ENCODE measurements around the gene MAP7D2.

MAP7D2 gene

DNA sequence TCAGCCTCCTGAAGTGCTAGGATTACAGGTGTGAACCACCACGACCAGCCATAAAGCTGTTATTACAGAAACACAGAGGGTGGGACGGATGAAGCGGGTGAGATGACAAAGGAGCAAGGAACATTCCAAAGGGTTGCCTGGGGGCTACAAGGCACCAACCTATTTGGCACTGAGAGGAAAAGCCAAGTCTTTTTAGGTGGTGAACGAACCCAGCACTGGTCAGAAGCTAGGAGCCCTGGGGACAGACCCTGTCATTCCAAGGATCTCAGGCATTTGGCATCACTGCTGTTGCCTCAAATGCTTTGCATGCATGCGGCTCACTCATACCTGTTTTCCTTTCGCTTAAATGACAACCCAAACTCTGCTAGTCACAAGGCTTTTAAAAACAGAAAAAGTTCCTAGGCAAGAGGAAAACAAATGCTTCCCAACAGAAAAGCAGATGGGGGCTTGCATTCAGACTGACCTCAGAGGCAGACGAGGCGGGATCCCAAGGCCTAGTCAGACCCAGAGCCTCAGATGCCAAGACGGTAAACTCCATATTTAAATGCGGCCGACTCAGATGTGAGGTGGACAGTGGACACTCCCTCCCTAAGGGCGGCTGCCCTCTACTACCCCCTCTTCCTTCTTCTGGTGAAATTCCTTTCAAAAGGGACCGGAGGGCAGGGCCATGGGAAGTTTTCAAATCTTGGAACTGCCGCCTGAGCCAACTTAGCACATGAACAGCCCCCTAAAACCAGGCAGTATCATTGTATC is 4.5 kb downstream of the MAP7D2 start:
- DNase-seq: no peak

DNA sequence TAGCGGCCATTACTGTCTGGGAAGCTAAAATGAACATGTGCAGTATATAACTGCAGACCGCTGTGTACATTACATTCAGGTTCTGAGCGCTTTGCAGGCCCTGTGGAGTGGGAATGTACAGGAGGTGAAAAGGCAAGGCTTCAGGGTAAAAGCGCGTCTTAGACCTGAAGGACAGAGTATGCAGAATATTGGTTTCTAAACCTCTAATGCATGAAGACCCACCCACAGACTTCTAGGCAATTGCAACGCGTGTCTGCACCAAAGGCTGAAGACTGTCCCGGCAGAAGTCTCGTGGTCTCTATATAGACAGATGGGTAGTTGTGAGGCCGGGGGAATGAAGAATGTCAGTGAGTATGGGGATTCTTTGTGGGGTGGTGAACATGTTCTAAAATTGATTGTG is 5.4 kb downstream of the MAP7D2 start:
- no peak for DNase-seq

DNA sequence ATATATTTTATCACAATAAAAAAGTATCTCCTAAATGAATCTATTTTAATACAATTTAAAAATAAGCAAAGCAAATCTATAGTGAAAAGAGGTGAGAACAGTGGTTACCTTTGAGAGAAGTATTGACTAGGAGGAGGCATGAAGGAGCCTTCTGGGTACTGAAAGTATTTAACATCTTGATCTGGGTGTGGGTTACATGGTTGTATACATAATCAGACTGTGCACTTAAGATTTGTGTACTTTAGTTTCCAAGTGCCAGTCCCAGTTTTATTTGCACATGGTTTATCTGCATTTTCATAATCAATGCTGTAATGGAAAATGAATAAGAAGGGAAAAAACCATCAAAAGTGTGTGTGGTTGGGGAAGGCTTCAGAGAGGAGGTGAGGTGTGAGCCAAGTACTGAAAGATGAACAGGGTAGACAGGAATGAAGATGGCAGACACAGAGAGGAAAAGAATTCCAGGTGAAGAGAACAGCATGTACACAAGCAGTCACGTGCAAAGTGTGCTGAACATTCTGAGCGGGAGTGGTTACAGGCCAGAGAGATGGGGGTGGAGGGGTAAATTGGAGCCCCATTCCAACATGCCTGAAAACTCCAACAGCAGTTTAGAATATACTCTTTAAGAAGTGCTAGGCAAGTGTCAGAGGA is 14.6 kb downstream of the MAP7D2 start:
- DNase-seq: no peak

DNA sequence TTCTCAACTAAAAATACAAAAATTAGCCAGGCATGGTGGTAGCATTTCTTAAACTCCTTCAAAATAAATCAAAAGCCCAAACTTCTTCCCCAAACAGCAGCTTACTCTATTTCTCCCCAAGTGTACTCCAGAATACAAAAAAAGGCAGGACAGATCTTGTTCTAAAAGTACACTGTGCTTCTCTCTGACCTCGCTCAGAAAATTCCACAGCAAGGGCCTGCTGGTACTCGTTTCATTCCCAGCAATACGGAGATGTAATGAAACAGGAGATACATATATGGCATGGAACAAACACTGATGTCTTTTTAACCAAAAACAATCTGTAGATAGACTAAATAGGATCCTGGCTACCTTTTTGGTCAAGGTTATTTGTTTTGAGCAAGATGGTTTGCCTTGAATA is 25.2 kb downstream of the MAP7D2 start:
- DNase-seq: no peak

DNA sequence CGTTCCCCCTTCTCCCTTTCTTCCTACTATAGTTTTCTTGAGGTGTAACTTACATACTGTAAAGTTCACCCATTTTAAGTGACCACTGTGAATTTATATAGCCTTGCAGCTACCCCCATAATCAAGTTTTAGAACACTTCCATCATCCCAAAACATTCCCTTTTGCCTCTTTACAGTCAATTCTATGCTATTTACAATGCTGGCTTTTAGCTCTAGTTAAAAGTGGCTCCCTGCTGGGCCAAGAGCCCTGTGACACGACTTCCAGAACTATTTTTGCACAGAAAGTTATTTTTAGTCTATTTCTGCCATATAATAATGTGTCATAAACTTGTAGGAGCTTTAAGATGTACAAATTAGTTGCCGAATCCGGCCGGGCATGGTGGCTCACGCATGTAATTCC is 26.9 kb downstream of the MAP7D2 start:
- no peak for DNase-seq

DNA sequence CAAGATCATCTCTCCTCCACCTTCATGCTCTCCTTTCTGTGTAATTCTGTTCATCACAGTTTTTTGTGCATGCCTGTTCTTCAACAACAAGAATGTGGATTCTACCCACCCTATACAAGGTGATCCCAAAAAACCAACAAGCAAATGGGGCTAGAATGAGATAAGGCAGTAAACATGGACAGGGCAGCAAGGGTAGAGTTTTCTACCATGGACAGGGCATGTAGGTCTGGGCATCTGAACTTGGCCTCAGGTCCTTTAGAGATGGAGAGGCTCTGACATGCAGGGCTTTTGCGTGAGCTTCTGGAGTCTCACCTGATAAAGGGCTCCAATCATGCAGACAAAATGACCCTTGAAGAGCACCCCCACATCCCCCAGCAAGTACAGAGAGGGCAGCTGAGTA is 36.4 kb downstream of the MAP7D2 start:
- DNase-seq: no peak

DNA sequence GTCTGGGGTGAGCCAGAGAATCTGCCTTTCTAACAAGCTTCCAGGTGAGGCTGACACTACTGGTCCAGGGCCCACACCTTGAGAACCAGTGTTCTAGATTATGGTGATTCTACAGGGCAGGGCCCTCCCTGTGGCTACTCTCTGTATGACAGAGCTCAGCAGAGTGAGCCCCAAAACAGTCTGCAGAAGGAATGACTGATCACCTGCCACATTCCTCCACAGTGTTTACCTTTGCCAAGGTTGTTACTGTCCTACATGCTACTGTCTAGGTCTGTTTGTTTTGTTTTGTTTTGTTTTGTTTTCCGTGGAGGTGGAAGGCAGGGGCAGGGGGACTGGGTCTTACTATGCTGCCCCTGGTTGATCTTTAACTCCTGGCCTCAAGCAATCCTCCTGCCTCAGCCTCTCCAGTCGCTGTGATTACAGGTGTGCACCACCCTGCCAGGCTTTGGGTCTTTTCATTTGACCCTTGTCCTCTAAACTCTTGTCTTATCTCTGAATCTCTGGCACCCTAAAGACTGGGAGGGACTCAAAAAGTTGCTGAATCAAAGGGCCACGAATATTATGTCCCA is 45.1 kb downstream of the MAP7D2 start:
- DNase-seq: no peak

DNA sequence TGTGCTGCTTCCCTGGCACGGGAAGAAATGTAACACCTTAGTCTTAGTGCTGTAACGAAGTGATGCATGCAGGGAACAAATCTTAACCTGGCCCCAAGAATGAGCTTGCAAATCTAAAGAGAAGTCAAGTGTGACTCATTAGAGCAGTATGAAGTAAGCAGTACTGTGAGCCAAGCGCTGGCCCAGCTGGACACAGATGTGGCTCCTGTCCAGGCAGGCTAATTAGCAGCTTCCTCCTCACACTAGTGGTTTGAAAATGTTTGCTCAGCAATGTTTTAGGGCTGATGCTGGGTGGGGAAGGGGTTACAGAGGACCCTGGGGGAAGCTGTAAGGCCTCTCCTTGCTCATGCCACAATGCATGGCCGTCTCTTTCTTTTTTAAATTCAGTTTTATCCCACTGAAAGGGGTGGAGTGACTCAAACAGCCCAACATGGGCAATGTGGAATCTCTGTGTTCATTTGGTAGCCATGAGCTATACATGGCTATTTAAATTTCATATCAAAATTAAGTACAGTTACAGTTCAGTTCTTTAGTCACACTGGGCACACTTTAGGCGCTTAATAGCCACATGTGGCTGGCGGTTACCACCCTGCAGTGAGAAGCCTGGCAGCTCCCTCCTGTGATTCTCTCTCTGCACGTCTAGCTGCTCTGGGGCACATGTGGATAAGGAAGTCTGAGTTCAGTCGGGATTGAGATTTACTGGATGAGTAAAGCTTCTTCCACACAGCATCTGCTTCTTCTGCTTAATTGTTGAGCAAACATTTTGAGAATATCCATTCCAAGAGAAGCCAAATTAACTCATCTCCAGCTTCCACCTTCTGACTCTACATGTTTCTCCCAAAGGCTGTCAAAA is 48.8 kb downstream of the MAP7D2 start:
- no peak for DNase-seq

DNA sequence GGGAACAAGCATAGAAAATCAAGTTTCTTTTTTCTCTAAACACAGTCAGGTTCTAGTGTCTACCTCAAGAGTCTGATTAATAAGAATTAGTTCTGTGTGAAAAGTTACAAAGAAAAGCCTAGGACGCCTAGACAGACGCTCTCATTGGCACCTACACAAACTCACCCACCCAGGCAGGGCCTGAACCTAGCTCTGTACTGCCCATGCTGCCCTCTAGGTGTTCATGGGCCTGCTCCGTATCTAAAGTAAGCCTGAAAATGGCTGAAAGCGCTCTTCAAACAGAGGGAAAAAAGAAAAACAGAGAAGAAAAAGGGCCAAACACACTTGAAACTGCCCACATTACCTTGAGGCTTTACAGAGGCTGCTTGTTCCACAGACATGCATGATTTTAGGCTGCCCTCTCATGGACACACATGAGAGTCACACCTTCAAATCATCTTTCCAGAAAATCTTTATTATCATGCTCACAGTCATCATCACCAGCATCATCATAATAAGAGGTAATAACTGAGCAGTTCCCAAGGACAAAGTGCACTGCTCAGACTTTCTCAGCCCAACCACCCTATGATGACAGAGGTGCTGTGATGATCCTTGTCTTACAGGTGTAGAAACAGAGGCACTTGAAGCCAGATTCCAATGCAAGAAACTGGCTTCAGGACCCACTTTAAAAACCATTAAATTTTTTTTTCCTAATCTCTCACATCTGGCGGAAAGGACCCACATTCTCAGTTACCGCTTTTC is 49.6 kb downstream of the MAP7D2 start:
- peak; percentile 46 for DNase-seq

DNA sequence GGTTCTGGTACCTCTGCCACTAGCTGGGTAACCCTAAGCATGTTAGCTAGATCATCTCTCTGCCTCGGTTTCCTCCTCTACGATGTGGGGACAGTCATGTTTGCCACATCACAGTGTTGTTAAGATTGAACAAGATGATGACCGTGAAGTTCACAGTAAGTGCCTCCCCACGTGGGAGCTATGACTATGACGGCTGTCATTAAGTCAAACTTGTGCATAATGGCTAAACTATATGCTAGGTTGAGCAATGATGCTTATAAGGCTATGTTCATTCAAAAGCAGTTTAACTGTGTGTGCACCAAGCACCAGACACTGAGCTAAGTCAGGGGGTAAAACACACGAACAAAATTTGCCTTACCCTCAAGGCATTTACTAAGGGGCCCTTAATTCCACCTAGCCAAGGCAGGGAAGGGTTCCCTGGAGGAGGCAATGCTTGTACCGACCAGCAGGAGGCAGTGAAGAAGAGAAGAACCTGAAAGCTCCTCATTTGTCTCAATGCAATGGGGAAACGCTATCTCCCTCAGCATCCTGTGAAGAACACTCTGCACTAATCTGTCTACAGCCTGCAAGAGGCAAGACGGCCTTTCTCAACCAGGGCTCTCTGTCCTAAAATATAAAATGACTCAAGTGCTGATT is 52.9 kb downstream of the MAP7D2 start:
- peak; percentile 4 for DNase-seq

DNA sequence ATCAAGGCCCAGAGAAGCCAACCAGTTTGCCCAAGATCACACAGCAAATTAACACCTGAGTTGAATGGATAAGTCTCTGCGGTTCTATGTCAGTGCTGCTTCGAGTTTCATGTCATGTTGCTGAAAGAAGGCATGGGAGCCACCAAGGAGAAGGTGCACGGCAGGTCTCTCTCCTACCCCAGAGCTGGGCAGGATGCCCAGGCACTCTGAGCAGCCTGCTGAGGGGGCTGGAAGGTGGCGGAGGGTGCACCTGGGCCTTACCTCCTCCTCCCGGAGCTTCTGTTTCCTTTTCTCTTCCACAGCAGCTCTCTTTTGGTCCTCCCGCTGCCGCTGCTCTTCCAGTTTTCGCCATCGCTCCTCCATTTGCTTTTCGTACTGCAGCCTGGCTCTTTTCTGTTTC is 53.6 kb downstream of the MAP7D2 start:
- DNase-seq: no peak

DNA sequence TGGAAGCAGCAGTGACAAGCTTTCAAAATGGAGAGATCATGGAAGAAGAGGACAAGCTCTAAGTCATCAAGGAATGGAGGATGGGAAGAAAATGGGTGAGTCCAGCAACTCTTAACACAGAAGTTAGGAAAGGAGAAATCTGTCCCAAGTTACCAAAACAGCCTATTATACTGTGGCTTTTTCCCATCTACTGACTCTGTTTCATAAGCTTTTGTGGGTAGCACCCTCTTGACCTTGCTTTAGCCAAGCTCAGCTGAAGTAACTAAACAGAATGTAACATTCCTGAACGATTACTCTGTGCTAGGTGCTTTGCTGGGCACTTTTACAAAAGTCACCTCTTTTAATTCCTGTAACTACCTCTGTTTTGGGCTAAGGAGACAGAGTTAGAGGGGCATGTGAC is 54.9 kb downstream of the MAP7D2 start:
- no peak for DNase-seq

DNA sequence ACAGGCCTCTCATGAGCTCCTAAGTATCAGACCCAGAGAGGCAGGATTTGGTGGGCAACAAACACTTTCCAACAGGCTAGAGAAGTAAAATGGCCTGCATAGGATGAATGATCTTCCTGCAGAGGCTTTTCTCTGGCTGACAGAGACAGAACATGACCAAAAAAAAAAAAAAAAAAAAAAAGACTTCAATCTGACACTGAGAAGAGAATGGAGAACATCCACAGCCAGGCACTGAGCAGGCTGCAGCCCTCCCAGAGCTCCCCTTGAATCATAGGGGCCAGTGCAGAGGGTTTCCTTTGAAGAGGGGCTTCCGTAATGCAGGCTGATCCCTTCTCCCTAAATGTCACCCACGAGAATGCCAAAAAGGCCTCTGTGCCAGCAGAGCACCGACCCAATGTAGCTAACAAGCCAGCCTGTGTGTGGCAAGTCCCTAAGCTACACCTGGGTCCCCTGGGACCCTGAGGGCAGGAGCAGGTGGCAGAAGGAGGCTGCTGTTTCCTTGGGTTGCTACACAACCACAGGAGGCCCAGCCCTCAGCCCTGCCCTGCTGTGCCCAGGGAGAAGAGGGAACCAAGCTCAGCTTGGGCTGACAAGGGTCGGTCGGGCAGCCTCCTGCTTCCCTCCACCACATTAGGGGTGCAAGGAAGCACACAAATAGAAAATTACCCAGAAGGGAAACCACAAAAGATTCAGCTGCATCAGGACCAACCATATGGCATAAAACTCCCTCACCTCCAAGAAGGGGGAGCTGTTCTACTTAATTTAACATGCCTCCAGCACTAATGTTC is 55.6 kb downstream of the MAP7D2 start:
- DNase-seq: peak; percentile 8

DNA sequence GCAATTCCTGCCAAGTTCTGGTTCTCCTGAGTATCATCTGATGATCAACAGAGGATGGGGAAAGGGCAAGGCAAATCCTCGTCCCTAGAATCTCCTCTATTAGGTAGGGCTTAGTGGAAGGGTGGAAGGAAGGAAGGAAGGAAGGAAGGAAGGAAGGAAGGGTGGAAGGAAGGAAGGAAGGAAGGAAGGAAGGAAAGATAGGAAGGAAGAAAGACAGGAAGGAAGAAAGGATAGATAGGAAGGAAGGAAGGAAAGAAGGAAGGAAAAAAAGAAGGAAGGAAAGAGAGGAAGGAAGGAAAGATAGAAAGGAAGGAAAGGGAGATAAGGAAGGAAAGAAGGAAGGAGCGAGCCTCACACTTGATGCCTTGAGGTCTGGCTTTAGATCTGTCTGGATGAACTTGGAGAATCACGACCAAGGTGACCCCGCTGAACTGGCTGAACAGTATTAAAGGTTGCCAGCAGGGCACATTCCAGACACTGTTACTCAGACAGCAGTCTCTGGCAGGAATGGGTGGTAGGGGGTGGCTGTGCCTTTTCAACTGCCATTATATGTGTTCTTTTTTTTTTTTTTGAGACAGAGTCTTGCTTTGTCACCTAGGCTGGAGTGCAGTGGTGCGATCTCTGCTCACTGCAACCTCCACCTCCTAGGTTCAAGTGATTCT is 57.1 kb downstream of the MAP7D2 start:
- no peak for DNase-seq

DNA sequence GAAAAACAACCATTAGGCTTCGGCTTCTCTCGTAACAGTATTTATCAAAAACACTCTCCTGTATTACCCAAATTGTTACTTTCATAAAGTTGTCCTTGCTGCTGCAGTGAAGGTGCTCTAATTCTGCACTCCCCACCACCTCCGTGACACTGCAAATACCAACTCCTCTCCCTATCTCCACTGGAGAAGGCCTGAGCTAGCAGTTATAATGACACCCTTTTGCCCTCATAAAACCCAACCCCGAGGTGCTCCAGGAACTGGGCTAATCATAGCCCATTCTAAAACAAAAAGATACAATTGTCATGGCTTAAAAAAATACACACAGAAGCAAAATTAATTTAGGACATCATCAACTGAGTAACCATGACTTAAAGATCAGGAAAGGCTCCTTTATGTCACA is 59.2 kb downstream of the MAP7D2 start:
- DNase-seq: no peak

DNA sequence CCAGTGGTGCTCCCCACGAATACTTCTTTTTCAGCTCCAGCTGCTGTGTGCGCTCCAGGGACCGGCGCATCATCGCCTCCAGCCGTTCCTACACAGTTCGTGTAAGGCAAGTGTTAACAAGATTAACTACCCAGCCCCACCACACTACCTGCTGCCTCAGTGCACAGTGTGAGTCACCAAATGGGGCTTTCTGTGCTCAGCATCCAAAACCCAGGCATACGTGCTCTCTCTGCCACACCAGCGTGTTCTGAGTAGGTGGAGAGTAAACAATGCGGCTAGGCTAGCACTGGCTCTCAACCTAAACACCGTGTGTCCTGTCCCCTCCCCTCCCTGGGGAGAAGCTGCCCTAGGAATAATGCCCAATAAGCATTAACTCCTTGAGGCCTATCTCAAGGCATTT is 60.0 kb downstream of the MAP7D2 start:
- DNase-seq: no peak

DNA sequence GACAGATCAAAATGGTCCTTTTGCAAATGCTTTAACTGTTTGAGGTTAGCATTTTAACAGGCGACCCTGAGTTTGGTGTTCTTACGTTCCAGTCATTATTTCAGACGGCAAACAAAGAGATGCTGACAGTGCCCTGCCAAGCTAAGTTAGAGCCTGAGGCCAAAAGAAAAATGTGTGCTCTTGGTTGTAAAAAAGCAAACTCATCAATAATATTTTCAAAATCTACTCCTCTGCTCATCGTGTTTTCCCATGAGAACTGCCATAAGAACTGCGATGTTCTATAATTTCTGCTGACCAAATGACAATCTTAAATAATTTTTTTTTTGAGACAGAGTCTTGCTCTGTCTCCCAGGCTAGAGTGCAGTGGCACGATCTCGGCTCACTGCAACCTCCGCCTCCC is 63.2 kb downstream of the MAP7D2 start:
- no peak for DNase-seq

DNA sequence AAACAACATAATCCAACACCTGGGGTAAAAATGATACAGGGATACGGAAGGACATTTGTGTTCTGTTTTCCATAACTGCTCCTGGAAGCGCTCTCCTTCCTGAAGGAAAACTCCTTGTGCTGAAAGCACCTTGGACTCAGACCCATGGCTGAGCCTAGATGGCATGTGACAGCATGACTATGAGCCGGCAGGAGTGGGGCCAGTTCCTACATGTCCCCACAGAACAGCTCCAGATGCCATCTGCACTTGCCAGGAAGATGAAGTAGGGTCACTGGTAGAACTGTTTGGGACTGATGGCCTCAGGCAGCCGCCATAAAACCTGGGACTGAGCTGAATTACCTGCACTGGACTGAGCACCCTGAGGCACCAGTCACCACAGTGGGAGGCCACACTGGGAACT is 69.8 kb downstream of the MAP7D2 start:
- DNase-seq: no peak

DNA sequence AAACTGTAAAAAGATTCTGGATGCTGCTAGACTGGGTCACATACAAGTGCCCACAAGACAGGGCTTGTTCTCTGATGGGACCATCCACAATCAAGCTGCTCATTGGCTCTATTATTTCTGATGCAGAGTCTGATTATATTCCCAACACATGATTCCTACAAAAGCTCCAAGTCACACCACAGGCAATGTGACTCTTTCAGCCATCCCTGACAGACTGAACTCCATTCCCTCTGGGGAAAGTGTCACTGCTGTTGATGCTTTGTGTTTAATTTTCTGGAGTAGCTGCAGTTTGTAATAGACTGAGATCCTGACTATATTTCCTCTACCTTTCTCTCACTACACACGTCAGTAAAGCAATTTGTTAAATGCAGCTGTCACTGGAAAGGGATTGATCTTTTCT is 70.5 kb downstream of the MAP7D2 start:
- no peak for DNase-seq

DNA sequence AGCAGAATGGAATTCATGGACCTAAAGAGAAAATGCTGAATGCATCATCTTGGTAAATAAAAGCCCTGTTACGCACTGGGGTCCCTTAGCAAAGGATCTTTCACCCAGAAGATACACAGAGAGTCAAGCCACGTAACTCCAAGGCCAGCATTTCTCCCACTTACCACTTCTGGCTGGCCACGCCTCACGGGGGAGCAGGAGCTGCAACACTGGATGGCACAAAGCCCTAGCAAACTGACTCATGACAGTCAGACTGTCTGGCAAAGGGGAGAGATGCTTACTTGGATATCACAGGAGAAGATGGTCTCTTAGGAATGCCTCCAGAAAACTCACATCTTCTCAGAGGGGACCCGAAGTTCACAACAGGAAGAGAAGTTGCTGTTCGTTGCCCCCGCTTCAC is 74.5 kb downstream of the MAP7D2 start:
- DNase-seq: no peak

DNA sequence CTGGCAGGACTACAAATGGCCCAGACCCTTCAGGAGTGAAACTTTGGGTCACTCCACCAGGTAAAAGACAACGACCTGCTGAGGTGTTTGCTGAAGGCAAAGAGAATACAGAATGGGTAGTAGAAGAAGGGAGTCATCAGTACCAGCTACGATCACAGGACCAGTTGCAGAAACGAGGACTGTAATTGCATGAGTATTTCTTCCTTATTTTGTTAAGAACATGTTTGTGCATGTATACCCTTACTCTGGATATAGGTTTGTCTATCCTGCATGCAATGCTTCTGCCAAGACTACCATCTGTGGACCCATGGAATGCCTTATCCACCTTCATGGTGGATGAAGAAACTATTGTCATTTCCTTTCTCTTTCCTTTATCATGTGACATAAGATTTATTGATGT is 77.7 kb downstream of the MAP7D2 start:
- no peak for DNase-seq

Measured in hematopoietic multipotent progenitor cell treated with erythropoietin and hydrocortisone succinate and interleukin-3 and kit ligand, for 8 days (in vitro differentiated cells).